Activated CD8-positive, alpha-beta T cell treated with anti-CD3 and anti-CD28 coated beads for 36 hours (primary cell): ENCODE results near the gene P3H1. TPM values are rescaled to one million over a fixed set of nuclear protein-coding genes. Genes with fewer than 3 reads are reported as not detected.

Experiments
- ATAC-seq: fragments of 200-7000 bp; cut with Tn5 transposase; one replicate; pipeline ENCODE4 v1.10.0; 2021; ENCODE audit warnings: mild to moderate bottlenecking, moderate library complexity
- CTCF ChIA-PET: fragments of 350-600 bp; sonication (Branson Sonifier 250); formaldehyde crosslinking; loops from one replicate; lab custom pipeline; 2021; ENCODE audit warnings: antibody characterized with exemption; lab: Charles Lee
- POLR2A ChIA-PET: fragments of 350-600 bp; sonication (Branson Sonifier 250); formaldehyde crosslinking; loops from one replicate; lab custom pipeline; 2021; ENCODE audit warnings: antibody characterized with exemption; lab: Charles Lee
- DNase-seq: peaks from one replicate; pipeline ENCODE4 v3.0.0-alpha.2; 2020
- H3K27ac Mint-ChIP-seq: one replicate; pipeline ENCODE4 v1.8.0; 2021; ENCODE audit warnings: mild to moderate bottlenecking, mixed read lengths
- H3K27me3 Mint-ChIP-seq: one replicate; pipeline ENCODE4 v1.8.0; 2021; ENCODE audit warnings: mixed read lengths
- H3K36me3 Mint-ChIP-seq: one replicate; pipeline ENCODE4 v1.8.0; 2021; ENCODE audit warnings: low read depth, mixed read lengths
- H3K4me1 Mint-ChIP-seq: one replicate; pipeline ENCODE4 v1.8.0; 2021; ENCODE audit warnings: low read depth, mixed read lengths
- H3K4me3 Mint-ChIP-seq: one replicate; pipeline ENCODE4 v1.8.0; 2021; ENCODE audit warnings: mild to moderate bottlenecking, moderate library complexity, mixed read lengths
- H3K9me3 Mint-ChIP-seq: one replicate; pipeline ENCODE4 v1.8.0; 2021; ENCODE audit warnings: mixed read lengths
- CTCF ChIP-seq: fragments of 200-600 bp; IDR thresholded peaks from one replicate; pipeline ENCODE4 v1.8.0; 2022; ENCODE audit warnings: antibody characterized with exemption, mild to moderate bottlenecking
- intact Hi-C: fragments of 100-400 bp; cut with micrococcal nuclease; formaldehyde crosslinking; loops from one replicate; pipeline ENCODE4 v1.10.0; 2022
- total RNA-seq, 2 experiments: library from RNA; stranded (reverse); gene quantifications; one replicate each; pipeline ENCODE4 v1.2.3, GENCODE V29; 2021

P3H1 gene
- total RNA-seq, 2 experiments from 2014 or later: 34.7 to 34.8 TPM

DNA sequence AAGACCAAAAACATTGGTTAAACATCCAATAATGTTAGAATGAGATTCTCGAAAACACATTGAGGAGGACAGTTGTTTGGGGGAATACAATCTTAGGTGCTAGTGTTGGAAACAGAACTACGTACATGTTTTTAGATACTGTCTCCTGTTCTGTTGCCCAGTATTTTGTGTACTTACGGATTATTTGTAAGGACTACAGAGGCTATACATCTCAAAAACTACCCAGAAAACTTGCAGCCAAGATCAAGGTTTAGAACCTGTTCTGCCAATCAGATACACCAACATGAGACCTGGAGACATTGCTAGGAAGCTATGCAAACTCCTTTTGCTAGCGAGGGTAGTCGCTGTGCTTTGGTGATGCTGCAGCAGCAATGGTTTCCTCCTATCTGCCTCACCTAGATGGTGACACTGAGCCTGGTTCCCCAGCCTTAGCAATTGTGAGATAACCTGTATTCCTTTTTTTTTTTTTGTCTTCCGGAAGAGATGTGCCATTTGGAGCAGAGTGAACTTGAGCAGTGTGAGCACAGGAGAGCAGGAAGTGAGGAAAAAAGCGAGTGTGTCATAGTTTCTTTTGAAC lies 62.9 kb downstream of the P3H1 start:
- Mint-ChIP-seq H3K27ac (no peak overlapping the region), H3K9me3 (no peaks in the 10 kb centered on the region), H3K4me1 (peaks cover 2% of the 10 kb centered on the region), H3K36me3 (peaks cover 81% of the 10 kb centered on the region), H3K27me3 (no peaks in the 10 kb centered on the region), H3K4me3 (no peak overlapping the region)
- ATAC-seq: no peak
- ChIA-PET POLR2A (interaction anchor here (0.7 kb wide), 1 partner anchor 20 kb away, joined by 3 read pairs; no protein-coding TSS in a partner anchor), CTCF (no interaction called here)
- no peak for TF ChIP-seq CTCF
- intact Hi-C loops: no loop called here
- DNase-seq: no peak

GRCh38 chr1:42700006-42700405 lies 66.8 kb downstream of the P3H1 start:
- ATAC-seq (no peak), DNase-seq (no peak)
- TF ChIP-seq CTCF: no peak
- intact Hi-C loops: no loop called here
- H3K4me1 Mint-ChIP-seq: peaks cover 16% of the 10 kb centered on the region
- POLR2A ChIA-PET: interaction anchor here (0.9 to 4.5 kb wide), 4 partner anchors 9 to 18 kb away, joined by 3 to 28 read pairs (median 7); partner anchors contain the start of gene YBX1
- H3K36me3 Mint-ChIP-seq: peaks cover 92% of the 10 kb centered on the region
- H3K27ac Mint-ChIP-seq: peak overlapping the region; percentile 68
- no peaks in the 10 kb centered on the region for H3K9me3 Mint-ChIP-seq
- no peak overlapping the region for H3K4me3 Mint-ChIP-seq
- no peaks in the 10 kb centered on the region for H3K27me3 Mint-ChIP-seq
- CTCF ChIA-PET: no interaction called here

DNA sequence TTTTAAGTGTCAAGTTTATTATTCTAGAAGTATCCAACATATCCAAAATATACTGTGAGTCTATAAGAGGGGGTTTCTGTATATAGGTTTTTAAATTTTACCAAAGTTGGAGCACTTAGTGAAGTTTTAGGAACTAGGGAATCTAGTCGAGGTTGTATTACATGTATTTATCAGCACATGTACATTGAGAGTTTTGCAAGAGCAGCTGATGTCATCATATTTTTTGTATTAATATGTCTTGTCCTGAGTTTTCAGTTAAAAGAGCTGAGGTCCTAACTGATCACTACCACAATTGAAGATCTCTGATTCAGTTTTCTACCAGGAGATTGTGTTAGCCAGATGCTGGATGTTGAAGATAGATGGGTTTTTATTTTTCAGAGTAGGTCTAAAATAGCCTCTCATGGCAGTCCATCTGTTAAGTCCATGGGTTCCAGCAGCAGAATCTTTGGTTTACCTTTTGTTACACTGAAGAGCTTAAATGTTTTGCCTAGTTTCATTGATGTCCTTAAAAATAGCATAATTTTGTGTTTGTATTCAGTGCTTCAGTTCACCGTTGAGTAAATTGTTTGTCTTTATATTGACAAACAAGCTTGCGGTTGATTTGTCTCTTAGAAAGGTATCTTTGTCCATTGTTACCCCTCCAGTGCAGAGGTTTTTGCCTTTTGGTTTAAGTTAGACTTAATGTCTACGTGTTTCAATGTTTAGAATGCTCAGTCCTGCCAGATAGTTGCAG lies 68.6 kb downstream of the P3H1 start:
- H3K36me3 Mint-ChIP-seq: peaks cover 93% of the 10 kb centered on the region
- intact Hi-C loops: no loop called here
- H3K27me3 Mint-ChIP-seq: no peaks in the 10 kb centered on the region
- CTCF ChIA-PET: interaction anchor here (1.4 kb wide), 1 partner anchor 36 kb away, joined by 3 read pairs; no protein-coding TSS in a partner anchor
- no peak overlapping the region for H3K4me3 Mint-ChIP-seq
- peaks cover 28% of the 10 kb centered on the region for H3K4me1 Mint-ChIP-seq
- ATAC-seq (no peak), DNase-seq (no peak)
- POLR2A ChIA-PET: interaction anchor here (0.6 to 2.3 kb wide), 3 partner anchors 15 to 72 kb away, joined by 3 to 12 read pairs (median 3); partner anchors contain the start of gene YBX1
- no peaks in the 10 kb centered on the region for H3K9me3 Mint-ChIP-seq
- no peak for TF ChIP-seq CTCF
- peak overlapping the region; percentile 22 for H3K27ac Mint-ChIP-seq

Other genes starting within 250 kb of the P3H1 start
- 100 to 1,000 TPM; 105 TPM for gene PPIH, start 108.6 kb downstream of the P3H1 start, total RNA-seq
- 1,000 to 10,000 TPM; 1,417 to 1,447 TPM for gene YBX1, start 84.6 kb downstream of the P3H1 start, total RNA-seq
- not detected for gene CLDN19, start 26.8 kb downstream of the P3H1 start, total RNA-seq
- gene C1orf50, start 221 bp upstream of the P3H1 start, total RNA-seq: 1 to 10 TPM; 4.7 to 5.2 TPM
- gene TMEM269, start 18.0 kb upstream of the P3H1 start, total RNA-seq: under 1 TPM; 0.22 to 0.32 TPM
- gene ERMAP, start 50.1 kb upstream of the P3H1 start, total RNA-seq: 1 to 10 TPM; 3.9 to 4.4 TPM
- 10 to 100 TPM; 12.2 to 14.3 TPM for gene SVBP, start 50.4 kb upstream of the P3H1 start, total RNA-seq
- gene ZNF691, start 79.6 kb upstream of the P3H1 start, total RNA-seq: 1 to 10 TPM; 6.9 to 7.5 TPM
- 100 to 1,000 TPM; 158 to 162 TPM for gene SLC2A1, start 191.8 kb upstream of the P3H1 start, total RNA-seq